Measurements from ENCODE around the gene SLC12A7. TPM values are rescaled to one million over a fixed set of nuclear protein-coding genes. Genes with fewer than 3 reads are reported as not detected.
"Not testable (repeated sequence)": the region's sequence is repeated elsewhere in the genome, so short reads cannot be mapped to it uniquely, and the experiment has no call there.

Gene SLC12A7
- total RNA-seq, 1 experiment from 2014 or later = 12.0 TPM

DNA sequence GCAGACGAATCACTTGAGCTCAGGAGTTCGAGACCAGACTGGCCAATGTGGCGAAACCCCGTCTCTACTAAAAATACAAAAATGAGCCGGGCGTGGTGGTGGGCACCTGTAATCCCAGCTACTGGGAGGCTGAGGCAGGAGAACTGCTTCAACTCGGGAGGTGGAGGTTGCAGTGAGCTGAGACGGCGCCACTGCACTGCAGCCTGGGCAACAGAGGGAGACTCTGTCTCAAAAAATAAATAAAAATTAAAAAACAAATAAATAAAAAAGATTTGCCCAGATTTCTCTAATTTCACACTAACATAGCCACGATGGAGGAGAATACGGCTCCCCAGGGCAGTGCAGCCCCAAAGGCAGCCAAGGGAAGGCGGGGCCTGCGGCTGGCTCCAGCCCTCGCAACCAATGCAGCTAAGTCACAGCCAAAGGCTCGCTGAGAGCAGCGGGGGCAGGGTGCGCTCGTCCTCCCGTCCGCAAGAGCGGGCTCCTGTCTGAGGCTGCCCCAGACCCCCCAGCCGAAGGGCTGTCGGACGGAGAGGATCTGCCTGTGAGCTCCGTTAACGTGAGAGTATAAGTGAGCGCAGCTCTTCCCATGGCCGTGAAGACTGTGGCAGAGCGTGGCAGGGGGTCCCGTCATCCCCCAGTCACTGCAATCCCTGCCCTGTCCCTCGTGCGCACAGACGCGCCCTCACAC lies 43.5 kb downstream of the SLC12A7 start:
- no peak overlapping the region for H3K27ac ChIP-seq
- no peaks in the 10 kb centered on the region for H3K27me3 ChIP-seq
- H3K4me3 ChIP-seq = no peak overlapping the region
- no peak for DNase-seq
- H3K9me3 ChIP-seq (replicated peaks) = no peaks in the 10 kb centered on the region
- no peaks in the 10 kb centered on the region for H3K4me1 ChIP-seq
- no peaks in the 10 kb centered on the region for H3K36me3 ChIP-seq

GRCh38 chr5:1067141-1068121 lies 44.4 kb downstream of the SLC12A7 start:
- Histone ChIP-seq H3K27ac (no peak overlapping the region), H3K36me3 (no peaks in the 10 kb centered on the region), H3K9me3 (replicated peaks) (no peaks in the 10 kb centered on the region), H3K4me3 (no peak overlapping the region), H3K4me1 (no peaks in the 10 kb centered on the region), H3K27me3 (no peaks in the 10 kb centered on the region)
- no peak for DNase-seq

DNA sequence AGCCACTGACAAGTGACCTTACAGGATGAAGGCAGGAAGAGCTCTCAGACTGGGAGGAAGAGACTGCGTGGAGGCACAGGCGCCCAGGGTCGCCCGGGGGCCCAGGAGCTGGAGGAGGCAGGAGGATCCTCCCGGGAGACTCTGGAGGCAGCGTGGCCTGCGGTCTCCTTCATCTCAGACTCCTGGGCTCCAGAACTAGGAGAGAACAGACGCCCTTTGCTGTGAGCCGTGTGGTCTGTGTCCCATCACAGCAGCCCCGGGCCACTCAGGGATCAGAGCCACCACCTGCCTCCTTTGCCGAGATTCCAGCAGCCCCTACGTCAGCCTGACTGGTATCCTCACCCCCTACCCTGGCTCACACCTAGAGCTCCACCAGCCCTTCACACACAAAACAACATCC lies 45.2 kb downstream of the SLC12A7 start:
- Histone ChIP-seq H3K27me3 (no peaks in the 10 kb centered on the region), H3K4me1 (no peaks in the 10 kb centered on the region), H3K36me3 (no peaks in the 10 kb centered on the region), H3K4me3 (no peak overlapping the region), H3K27ac (no peak overlapping the region), H3K9me3 (replicated peaks) (no peaks in the 10 kb centered on the region)
- DNase-seq = no peak

DNA sequence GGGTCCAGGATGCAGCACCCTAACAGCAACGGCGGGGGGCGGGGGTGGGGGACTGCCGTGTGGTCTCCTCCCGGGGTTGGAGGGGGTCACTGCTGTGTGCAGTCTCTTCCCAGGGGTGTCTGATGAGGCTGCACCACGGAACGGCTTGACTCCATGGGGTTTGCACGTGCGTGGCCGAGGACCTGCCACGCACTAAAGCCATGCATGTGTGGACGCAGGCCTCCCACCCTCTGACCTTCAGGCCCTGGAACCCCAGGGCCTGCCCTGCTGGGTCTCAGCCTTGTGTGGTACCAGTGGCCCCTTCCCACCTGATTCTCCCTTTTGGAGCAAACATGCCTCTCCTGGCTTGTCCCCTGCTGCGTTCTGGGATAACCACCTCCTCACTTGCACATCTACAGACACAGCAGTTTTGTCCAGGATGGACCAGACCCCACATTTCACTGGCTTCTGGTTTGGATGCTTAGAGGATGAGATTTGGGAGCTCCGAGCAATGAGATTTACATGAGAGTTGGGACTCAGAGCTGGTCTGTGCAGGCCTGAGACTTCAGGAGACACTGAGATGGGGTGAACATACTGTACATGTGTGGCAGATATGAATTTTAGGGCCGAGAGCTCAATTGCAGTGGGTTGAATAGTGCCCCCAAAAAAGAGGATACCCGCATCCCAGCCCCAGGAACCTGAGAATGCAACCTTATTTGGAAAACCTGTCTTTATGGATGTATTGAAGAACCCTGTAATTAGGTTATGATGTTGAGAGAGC lies 45.8 kb downstream of the SLC12A7 start:
- H3K4me3 ChIP-seq = no peak overlapping the region
- no peaks in the 10 kb centered on the region for H3K4me1 ChIP-seq
- no peaks in the 10 kb centered on the region for H3K9me3 ChIP-seq (replicated peaks)
- no peaks in the 10 kb centered on the region for H3K27me3 ChIP-seq
- DNase-seq = no peak
- no peaks in the 10 kb centered on the region for H3K36me3 ChIP-seq
- H3K27ac ChIP-seq = no peak overlapping the region

GRCh38 chr5:1065143-1065750 lies 46.6 kb downstream of the SLC12A7 start:
- Histone ChIP-seq H3K27me3 (no peaks in the 10 kb centered on the region), H3K27ac (no peak overlapping the region), H3K4me1 (no peaks in the 10 kb centered on the region), H3K4me3 (no peak overlapping the region), H3K9me3 (replicated peaks) (no peaks in the 10 kb centered on the region), H3K36me3 (no peaks in the 10 kb centered on the region)
- no peak for DNase-seq

DNA sequence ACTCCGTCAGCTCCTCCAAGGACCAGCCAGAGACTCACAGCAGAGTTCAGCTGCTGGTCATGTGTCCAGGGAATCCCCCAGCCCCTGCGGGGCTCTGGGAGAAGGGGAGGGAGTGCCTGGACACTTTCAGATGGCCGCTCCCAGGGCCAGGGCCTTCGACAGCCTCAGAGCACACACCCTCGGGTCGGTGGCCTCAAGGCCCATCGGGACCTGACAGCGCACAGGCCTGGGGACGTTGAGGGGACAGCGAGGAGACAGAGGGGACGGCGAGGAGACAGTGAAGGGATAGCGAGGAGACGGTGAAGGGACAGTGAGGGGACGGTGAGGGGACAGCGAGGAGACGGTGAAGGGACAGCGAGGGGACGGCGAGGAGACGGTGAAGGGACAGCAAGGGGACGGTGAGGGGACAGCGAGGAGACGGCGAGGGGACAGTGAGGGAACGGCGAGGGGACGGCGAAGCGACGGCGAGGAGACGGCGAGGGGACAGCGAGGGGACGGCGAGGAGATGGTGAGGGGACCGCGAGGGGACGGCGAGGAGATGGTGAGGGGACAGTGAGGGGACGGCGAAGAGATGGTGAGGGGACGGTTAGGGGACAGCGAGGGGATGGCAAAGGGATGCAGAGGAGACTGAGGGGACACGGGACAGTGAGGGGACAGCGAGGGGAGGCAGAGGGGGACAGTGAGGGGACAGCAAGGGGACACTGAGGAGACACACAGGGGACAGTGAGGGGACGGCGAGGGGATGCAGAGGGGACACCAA lies 47.3 kb downstream of the SLC12A7 start:
- no peak for DNase-seq
- H3K9me3 ChIP-seq (replicated peaks) = no peaks in the 10 kb centered on the region
- no peaks in the 10 kb centered on the region for H3K4me1 ChIP-seq
- no peak overlapping the region for H3K4me3 ChIP-seq
- no peaks in the 10 kb centered on the region for H3K27me3 ChIP-seq
- no peak overlapping the region for H3K27ac ChIP-seq
- H3K36me3 ChIP-seq = no peaks in the 10 kb centered on the region

DNA sequence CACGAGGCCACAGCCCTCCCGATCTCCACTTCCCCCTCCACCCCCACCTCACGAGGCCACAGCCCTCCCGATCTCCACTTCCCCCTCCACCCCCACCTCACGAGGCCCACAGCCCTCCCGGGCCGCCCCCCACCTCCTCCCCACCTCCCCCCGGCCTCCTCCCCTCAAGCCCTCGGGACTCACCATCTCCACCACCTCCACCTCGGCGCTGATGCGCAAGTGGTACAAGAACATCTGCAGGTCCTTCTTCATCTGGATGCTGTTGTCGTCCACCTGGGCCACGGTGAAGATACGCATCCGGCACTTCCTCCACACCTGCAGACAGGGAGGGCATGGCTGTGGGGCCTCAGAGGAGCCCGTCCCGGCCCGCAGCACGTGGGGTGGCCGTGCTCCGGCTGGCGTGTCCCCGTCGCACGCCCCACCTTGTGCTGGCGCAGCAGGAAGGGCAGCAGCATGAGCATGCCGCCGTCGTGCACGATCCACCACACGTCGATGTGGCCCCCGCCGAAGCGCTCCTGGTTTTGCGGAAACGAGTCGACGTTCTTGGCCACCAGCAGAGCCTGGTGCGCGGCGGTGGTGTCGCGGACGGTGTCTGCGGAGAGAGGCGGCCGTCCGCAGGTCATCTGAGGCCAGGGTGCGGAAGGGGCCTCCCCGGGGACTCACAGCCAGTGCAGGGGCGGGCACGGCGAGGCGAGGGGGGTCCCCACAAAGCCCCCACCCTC lies 48.0 kb downstream of the SLC12A7 start:
- H3K27me3 ChIP-seq = no peaks in the 10 kb centered on the region
- no peaks in the 10 kb centered on the region for H3K9me3 ChIP-seq (replicated peaks)
- H3K4me1 ChIP-seq = no peaks in the 10 kb centered on the region
- H3K27ac ChIP-seq = no peak overlapping the region
- DNase-seq = no peak
- no peaks in the 10 kb centered on the region for H3K36me3 ChIP-seq
- no peak overlapping the region for H3K4me3 ChIP-seq

- Histone ChIP-seq H3K9me3 (replicated peaks) (no peaks in the 10 kb centered on the region), H3K4me3 (no peak overlapping the region)
Observed at GRCh38 chr5:1062761-1063568, 48.9 kb downstream of the SLC12A7 start.

DNA sequence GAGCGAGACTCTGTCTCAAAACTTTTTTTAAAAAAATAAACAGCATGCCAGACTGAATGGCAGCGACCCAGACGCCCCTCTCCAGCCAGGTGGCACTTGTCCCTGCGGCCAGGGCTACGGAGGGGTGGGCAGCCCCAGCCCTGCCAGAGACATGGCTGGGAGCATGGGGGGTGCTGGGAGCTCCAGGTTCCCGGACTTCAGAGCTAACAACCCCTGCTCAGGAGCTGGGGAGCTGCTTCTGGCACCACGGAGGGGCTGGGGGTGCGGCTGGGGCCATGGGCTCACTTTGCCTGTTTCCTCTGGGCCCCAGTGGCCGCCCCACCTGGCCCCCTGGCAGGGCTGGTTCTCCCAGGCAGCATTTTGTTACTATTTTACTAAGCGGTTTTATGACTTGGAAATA lies 49.9 kb downstream of the SLC12A7 start:
- no peaks in the 10 kb centered on the region for H3K9me3 ChIP-seq (replicated peaks)
- no peak for DNase-seq
- H3K36me3 ChIP-seq = no peaks in the 10 kb centered on the region
- no peak overlapping the region for H3K27ac ChIP-seq
- H3K27me3 ChIP-seq = no peaks in the 10 kb centered on the region
- H3K4me3 ChIP-seq = no peak overlapping the region
- H3K4me1 ChIP-seq = no peaks in the 10 kb centered on the region

More at GRCh38 chr5:1062761-1063568, 48.9 kb downstream of the SLC12A7 start:
- DNase-seq = no peak
- H3K27ac ChIP-seq = no peak overlapping the region
- no peaks in the 10 kb centered on the region for H3K36me3 ChIP-seq
- no peaks in the 10 kb centered on the region for H3K27me3 ChIP-seq
- H3K4me1 ChIP-seq = no peaks in the 10 kb centered on the region

GRCh38 chr5:1061292-1061691 lies 50.6 kb downstream of the SLC12A7 start:
- DNase-seq; H3K36me3 ChIP-seq; H3K9me3 ChIP-seq (replicated peaks); H3K4me1 ChIP-seq; H3K4me3 ChIP-seq; H3K27me3 ChIP-seq; H3K27ac ChIP-seq: not testable (repeated sequence)

DNA sequence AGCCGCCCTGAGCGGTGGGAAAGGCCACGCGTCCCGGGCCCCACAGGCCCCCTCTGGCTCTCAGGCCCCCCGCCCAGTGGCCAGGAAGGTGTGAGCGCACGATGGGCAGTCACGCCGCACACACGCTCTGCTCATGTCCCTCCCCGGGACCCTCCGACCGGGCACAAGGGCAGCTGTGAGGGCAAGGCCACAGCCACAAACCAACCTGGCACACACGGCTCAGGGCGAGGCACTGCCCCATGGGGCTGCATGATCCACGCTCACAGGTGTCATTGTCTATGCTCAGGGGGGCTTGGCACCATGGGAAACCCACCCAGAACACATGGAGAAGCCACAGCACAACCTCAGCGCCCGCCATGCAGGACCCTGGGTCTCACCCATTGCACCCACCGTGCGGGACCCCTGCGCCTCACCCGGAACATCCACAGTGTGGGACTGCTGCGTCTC lies 51.3 kb downstream of the SLC12A7 start:
- DNase-seq = no peak
- Histone ChIP-seq H3K36me3 (no peaks in the 10 kb centered on the region), H3K27me3 (no peaks in the 10 kb centered on the region), H3K27ac (no peak overlapping the region), H3K9me3 (replicated peaks) (no peaks in the 10 kb centered on the region), H3K4me3 (no peak overlapping the region), H3K4me1 (no peaks in the 10 kb centered on the region)

DNA sequence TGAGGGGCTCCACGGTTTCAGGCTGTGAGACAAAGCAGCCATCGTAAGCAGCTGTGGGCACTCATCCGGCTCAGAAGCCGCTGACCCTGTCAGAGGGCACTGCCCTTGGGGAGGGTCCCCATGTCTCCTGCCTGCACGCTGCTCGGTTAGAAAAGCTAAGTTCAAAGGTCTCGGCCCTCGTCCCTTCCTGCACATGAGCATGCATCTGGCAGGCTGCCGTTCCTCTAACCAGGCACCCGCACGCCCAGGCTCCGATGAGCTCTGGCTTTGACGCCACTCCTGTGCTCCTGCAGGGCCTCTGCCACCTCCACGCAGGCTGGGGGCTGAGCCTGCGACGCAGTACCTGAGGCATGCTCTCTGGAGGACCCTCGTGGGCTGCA lies 52.0 kb downstream of the SLC12A7 start:
- no peaks in the 10 kb centered on the region for H3K9me3 ChIP-seq (replicated peaks)
- no peaks in the 10 kb centered on the region for H3K36me3 ChIP-seq
- DNase-seq = no peak
- H3K27me3 ChIP-seq = no peaks in the 10 kb centered on the region
- H3K4me3 ChIP-seq = no peak overlapping the region
- H3K27ac ChIP-seq = no peak overlapping the region
- no peaks in the 10 kb centered on the region for H3K4me1 ChIP-seq

Measured in SJCRH30 (cell line).